Astrocyte (in vitro differentiated cells and primary cell): ENCODE data around the gene EXOSC1.

Experiments
- EZH2 ChIP-seq: IDR thresholded peaks from 2 replicates; pipeline ENCODE4 v1.6.1; 2012; ENCODE audit warnings: mild to moderate bottlenecking, low read length, inconsistent platforms; ENCODE audit not compliant: insufficient read depth
- TF ChIP-seq, protein P1 (sequence below): IDR thresholded peaks from 2 replicates; pipeline ENCODE4 v1.5.1; 2011; ENCODE audit warnings: low read depth, mild to moderate bottlenecking, inconsistent platforms, low read length, moderate library complexity; ENCODE audit not compliant: insufficient read depth

DNA sequence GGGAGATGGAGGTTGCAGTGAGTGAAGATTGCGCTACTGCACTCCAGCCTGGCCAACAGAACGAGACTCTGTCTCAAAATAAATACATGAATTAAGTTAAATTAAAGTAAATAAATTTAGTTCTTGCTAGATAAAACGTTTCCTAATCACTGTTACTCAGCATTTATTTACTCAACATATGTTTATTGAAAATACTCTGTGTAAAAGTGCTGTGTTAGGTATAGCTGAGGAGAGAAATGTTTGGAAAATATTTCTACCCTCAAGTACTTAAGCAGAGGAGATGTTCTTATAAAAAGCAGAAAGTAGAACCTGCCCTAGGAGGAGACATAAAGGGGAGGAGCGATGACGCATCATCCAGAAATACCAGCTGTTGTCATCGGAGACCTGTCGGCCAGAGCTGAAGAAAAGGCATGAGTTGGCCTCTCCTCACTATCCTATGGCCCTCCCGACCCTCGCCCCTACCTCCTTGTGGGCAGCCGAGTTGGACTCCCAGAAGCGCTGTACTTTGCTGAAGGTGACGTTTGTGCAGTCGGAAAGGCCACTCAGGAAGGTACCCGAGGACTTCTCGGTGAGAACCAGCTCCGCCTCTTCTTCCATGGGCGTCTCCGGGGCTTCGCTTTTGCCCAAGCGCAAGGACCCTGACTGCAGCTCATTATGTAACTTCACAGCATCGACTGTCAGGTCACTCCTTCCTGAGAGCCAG lies 45.8 kb downstream of the EXOSC1 start:
- TF ChIP-seq, protein P1, sequence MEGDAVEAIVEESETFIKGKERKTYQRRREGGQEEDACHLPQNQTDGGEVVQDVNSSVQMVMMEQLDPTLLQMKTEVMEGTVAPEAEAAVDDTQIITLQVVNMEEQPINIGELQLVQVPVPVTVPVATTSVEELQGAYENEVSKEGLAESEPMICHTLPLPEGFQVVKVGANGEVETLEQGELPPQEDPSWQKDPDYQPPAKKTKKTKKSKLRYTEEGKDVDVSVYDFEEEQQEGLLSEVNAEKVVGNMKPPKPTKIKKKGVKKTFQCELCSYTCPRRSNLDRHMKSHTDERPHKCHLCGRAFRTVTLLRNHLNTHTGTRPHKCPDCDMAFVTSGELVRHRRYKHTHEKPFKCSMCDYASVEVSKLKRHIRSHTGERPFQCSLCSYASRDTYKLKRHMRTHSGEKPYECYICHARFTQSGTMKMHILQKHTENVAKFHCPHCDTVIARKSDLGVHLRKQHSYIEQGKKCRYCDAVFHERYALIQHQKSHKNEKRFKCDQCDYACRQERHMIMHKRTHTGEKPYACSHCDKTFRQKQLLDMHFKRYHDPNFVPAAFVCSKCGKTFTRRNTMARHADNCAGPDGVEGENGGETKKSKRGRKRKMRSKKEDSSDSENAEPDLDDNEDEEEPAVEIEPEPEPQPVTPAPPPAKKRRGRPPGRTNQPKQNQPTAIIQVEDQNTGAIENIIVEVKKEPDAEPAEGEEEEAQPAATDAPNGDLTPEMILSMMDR, result no peak
- no peak for TF ChIP-seq EZH2
